Choroid plexus epithelial cell (primary cell): Measurements from ENCODE around the gene ANKZF1.
"Not testable (repeated sequence)": the region's sequence is repeated elsewhere in the genome, so short reads cannot be mapped to it uniquely, and the experiment has no call there.

Experiments used
- DNase-seq: peaks from one replicate; pipeline ENCODE4 v3.0.0-alpha.2; 2010; ENCODE audit warnings: low read depth
- H3K4me3 ChIP-seq: 2 replicates; pipeline ENCODE4 v1.5.1; 2011; ENCODE audit warnings: low read depth, mild to moderate bottlenecking, control low read depth, low read length, moderate library complexity
- CTCF ChIP-seq: conservative IDR thresholded peaks from 2 replicates; pipeline ENCODE4 v1.5.1; 2011; ENCODE audit warnings: low read depth, mild to moderate bottlenecking, control low read depth, inconsistent platforms, low read length, moderate library complexity

Gene ANKZF1

GRCh38 chr2:219186754-219187456 lies 42.7 kb upstream of the ANKZF1 start:
- TF ChIP-seq CTCF, result no peak
- DNase-seq, result no peak
- no peak overlapping the region for H3K4me3 ChIP-seq

GRCh38 chr2:219197388-219197787 lies 32.2 kb upstream of the ANKZF1 start:
- no peak for DNase-seq
- no peak for TF ChIP-seq CTCF
- no peak overlapping the region for H3K4me3 ChIP-seq

- no peak for DNase-seq
- no peak overlapping the region for H3K4me3 ChIP-seq
- no peak for TF ChIP-seq CTCF
These were observed 30.6 kb upstream of the ANKZF1 start for GRCh38 chr2:219198974-219199373.

GRCh38 chr2:219199470-219200211 lies 30.0 kb upstream of the ANKZF1 start:
- DNase-seq, result no peak
- TF ChIP-seq CTCF, result no peak
- no peak overlapping the region for H3K4me3 ChIP-seq

- H3K4me3 ChIP-seq, DNase-seq: not testable (repeated sequence)
These were observed 28.9 kb upstream of the ANKZF1 start for GRCh38 chr2:219200502-219201326.

- DNase-seq, H3K4me3 ChIP-seq: not testable (repeated sequence)
These were observed 28.3 kb upstream of the ANKZF1 start for GRCh38 chr2:219201331-219201730.

- no peak for DNase-seq
- no peak for TF ChIP-seq CTCF
- H3K4me3 ChIP-seq, result no peak overlapping the region
These were observed 25.0 kb upstream of the ANKZF1 start for GRCh38 chr2:219204425-219205164.
